Posterior vena cava (tissue), 2 donors: ENCODE data around the gene SIAE. TPM values are rescaled to one million over a fixed set of nuclear protein-coding genes. Genes with fewer than 3 reads are reported as not detected.
"Not testable (repeated sequence)": the region's sequence is repeated elsewhere in the genome, so short reads cannot be mapped to it uniquely, and the experiment has no call there.

ENCODE experiments used
- DNase-seq: peaks from one replicate; pipeline ENCODE4 v3.0.0-alpha.2; 2020; ENCODE audit warnings: low spot score
- intact Hi-C, 2 donors: fragments of 100-400 bp; cut with DNase I; formaldehyde crosslinking; loops; one replicate each; pipeline versions ENCODE4 v1.14.1 to v1.14.2; 2022 to 2023
- total RNA-seq, 2 donors: library from RNA; stranded (reverse); fragmentation: NEBNext Ultra II Directional; extraction: Animal tissue kit (Norgen Biotek cat#: 25700); gene quantifications; one replicate each; pipeline ENCODE4 v1.2.1, GENCODE V29; 2021
- donor health status: DM: yes; HTN: yes; CAD: no.
- donor health status: DM: yes; HTN: yes; CAD: no.

SIAE gene
- total RNA-seq, 2 donors from 2014 or later: 6.4 to 16.8 TPM

- intact Hi-C loops: no loop called here
- DNase-seq: no peak
Measured at GRCh38 chr11:124638500-124638899, 35.0 kb downstream of the SIAE start.

- intact Hi-C loops: no loop called here
Measured at GRCh38 chr11:124635932-124636331, 37.6 kb downstream of the SIAE start.

GRCh38 chr11:124633355-124633754 lies 40.2 kb downstream of the SIAE start:
- DNase-seq: no peak
- intact Hi-C loops: no loop called here

More at GRCh38 chr11:124635932-124636331, 37.6 kb downstream of the SIAE start:
- no peak for DNase-seq

- intact Hi-C loops: no loop called here
- DNase-seq: no peak
Measured at GRCh38 chr11:124629961-124630360, 43.6 kb downstream of the SIAE start.

- DNase-seq: no peak
- intact Hi-C loops: no loop called here
Measured at GRCh38 chr11:124627546-124627945, 46.0 kb downstream of the SIAE start.

GRCh38 chr11:124625504-124626168 lies 47.9 kb downstream of the SIAE start:
- no peak for DNase-seq
- intact Hi-C loops: no loop called here

GRCh38 chr11:124623861-124624525 lies 49.5 kb downstream of the SIAE start:
- no peak for DNase-seq
- intact Hi-C loops: no loop called here

GRCh38 chr11:124622531-124623451 lies 50.7 kb downstream of the SIAE start, which contains the start of gene TBRG1:
Gene TBRG1 (plus strand): TSS chr11:124622864. CDS start chr11:124623084, 220 bp downstream.
- intact Hi-C loops: no loop called here
- DNase-seq: peak; percentile 96

GRCh38 chr11:124618863-124619262 lies 54.7 kb downstream of the SIAE start:
- intact Hi-C loops: no loop called here
- no peak for DNase-seq

GRCh38 chr11:124612567-124613246 lies 60.8 kb downstream of the SIAE start:
- intact Hi-C loops: no loop called here
- DNase-seq: no peak

- DNase-seq: no peak
- intact Hi-C loops: no loop called here
Measured at GRCh38 chr11:124612045-124612444, 61.5 kb downstream of the SIAE start.

GRCh38 chr11:124611064-124611463 lies 62.5 kb downstream of the SIAE start, which contains the start of gene PANX3:
Gene PANX3 (plus strand): TSS chr11:124611428. CDS start chr11:124611557, 129 bp downstream.
- intact Hi-C loops: no loop called here
- DNase-seq: no peak

GRCh38 chr11:124610295-124610694 lies 63.2 kb downstream of the SIAE start:
- intact Hi-C loops: no loop called here
- DNase-seq: no peak

GRCh38 chr11:124608147-124608546 lies 65.4 kb downstream of the SIAE start:
- intact Hi-C loops: no loop called here
- no peak for DNase-seq

GRCh38 chr11:124605719-124606118 lies 67.8 kb downstream of the SIAE start:
- no peak for DNase-seq
- intact Hi-C loops: no loop called here

- DNase-seq, intact Hi-C loops: not testable (repeated sequence)
Measured at GRCh38 chr11:124602723-124603122, 70.8 kb downstream of the SIAE start.

- intact Hi-C loops: no loop called here
- DNase-seq: no peak
Measured at GRCh38 chr11:124602193-124602592, 71.3 kb downstream of the SIAE start.

GRCh38 chr11:124600621-124601320 lies 72.8 kb downstream of the SIAE start:
- DNase-seq: no peak

GRCh38 chr11:124597626-124598025 lies 75.9 kb downstream of the SIAE start:
- intact Hi-C loops: no loop called here
- no peak for DNase-seq

More at GRCh38 chr11:124600621-124601320, 72.8 kb downstream of the SIAE start:
- intact Hi-C loops: no loop called here
